ENCODE results near the gene MAMLD1. TPM values are rescaled to one million over a fixed set of nuclear protein-coding genes. Genes with fewer than 3 reads are reported as not detected.

Gene MAMLD1
- total and polyA plus RNA-seq, 9 of the 15 experiments (the other 6 are each of a cell fraction or from before 2014, with no cell fraction given) = 0.12 to 0.18 TPM; not detected in 7

GRCh38 chrX:150543230-150544155 lies 180.4 kb downstream of the MAMLD1 start:
- no peak overlapping the region for H3K27ac ChIP-seq (ENCODE audit: extremely low read depth, low read depth, low read length)
- ATAC-seq (no peak), DNase-seq (ENCODE audit: extremely low read depth in 1 of 4, low spot score in 3 of 4) (no peak), FAIRE-seq (no peak)
- H3K36me3 ChIP-seq (ENCODE audit: control insufficient read depth, insufficient read depth, low read length) = no peaks in the 10 kb centered on the region
- no peaks in the 10 kb centered on the region for H3K9me3 ChIP-seq (replicated peaks; ENCODE audit: control insufficient read depth, insufficient read depth, low read depth, low read length)
- peaks cover 4 to 10% of the 10 kb centered on the region in 2 experiments; a peak in 3 of 5 replicates for H3K4me1 ChIP-seq (replicated peaks in 1 of 2; ENCODE audit: control insufficient read depth in 2 of 2, insufficient read depth in 2 of 2, low read length in 2 of 2)
- H2AFZ ChIP-seq (ENCODE audit: low read depth, low read length) = no peak overlapping the region
- TF ChIP-seq VEZF1 (CRISPR knock-in tag; IDR thresholded peaks at IDR 0.05) = no peak
- no peaks in the 10 kb centered on the region for H4K20me1 ChIP-seq (replicated peaks; ENCODE audit: control insufficient read depth, insufficient read depth, low read length)
- no peaks in the 10 kb centered on the region for H3K79me2 ChIP-seq (ENCODE audit: control insufficient read depth, insufficient read depth, low read length)
- no peak overlapping the region for H3K4me2 ChIP-seq (ENCODE audit: insufficient read depth, low read length)
- ChIA-PET POLR2A (interaction anchor here (0.5 kb wide), 1 partner anchor 454 kb away, joined by 3 read pairs; no protein-coding TSS in a partner anchor), CTCF (ENCODE audit: low intra/inter-chr PET ratio) (no interaction called here)
- no peak overlapping the region for H3K4me3 ChIP-seq
- intact Hi-C loops (cut with micrococcal nuclease) (loop anchor here (2.0 to 5.0 kb wide), 2 partner anchors 44 to 139 kb away; no protein-coding TSS in a partner anchor), in situ Hi-C loops (cut with MboI) (no loop called here)
- H3K9me1 ChIP-seq (ENCODE audit: control insufficient read depth, insufficient read depth, low read length) = peaks cover 3% of the 10 kb centered on the region
- 16% methylated on average over 12 of the region's 13 CpGs for WGBS (ENCODE audit: insufficient coverage, low coverage, missing lambda C conversion rate)
- no TSS peak for BruUV-seq (replicated peaks)
- peaks cover 0 to 4% of the 10 kb centered on the region in 2 experiments; a peak in 2 of 5 replicates for H3K27me3 ChIP-seq (ENCODE audit: control insufficient read depth in 2 of 2, insufficient read depth in 2 of 2, low read length in 2 of 2)
- H3K9ac ChIP-seq (ENCODE audit: insufficient read depth in 1 of 2, low read depth in 2 of 2, low read length in 2 of 2) = no peak overlapping the region

Data from K562 (cell line).